ENCODE results near the gene CTXND1. TPM values are rescaled to one million over a fixed set of nuclear protein-coding genes. Genes with fewer than 3 reads are reported as not detected.

CTXND1 gene
- total RNA-seq, 4 donors from 2014 or later, result 0.03 to 0.07 TPM; not detected in 2

GRCh38 chr15:80272987-80273386, 21.0 kb upstream of the CTXND1 start:
- Histone ChIP-seq H3K4me3 (no peak overlapping the region), H3K27me3 (no peaks in the 10 kb centered on the region), H3K4me1 (no peaks in the 10 kb centered on the region), H3K27ac (no peak overlapping the region), H3K36me3 (no peaks in the 10 kb centered on the region), H3K9me3 (no peaks in the 10 kb centered on the region)
- in situ Hi-C loops (cut with MboI; ENCODE audit: low sequenced_read_pairs in 4 of 4) (no loop called here), intact Hi-C loops (cut with DNase I; ENCODE audit: low total_unique reads) (no loop called here)
- no peak for DNase-seq
- no peak for TF ChIP-seq CTCF (IDR thresholded peaks at IDR 0.05 in 4 of 5, conservative IDR thresholded peaks at IDR 0.05 in 1 of 5)
- TF ChIP-seq POLR2A (IDR thresholded peaks at IDR 0.05), result no peak
- ATAC-seq, result no peak

- Histone ChIP-seq H3K27me3 (peaks cover 0 to 5% (median 0%) of the 10 kb centered on the region in 3 donors), H3K27ac (no peak overlapping the region), H3K4me1 (no peaks in the 10 kb centered on the region), H3K36me3 (no peaks in the 10 kb centered on the region), H3K4me3 (no peak overlapping the region), H3K9me3 (no peaks in the 10 kb centered on the region)
- intact Hi-C loops (cut with DNase I; ENCODE audit: low total_unique reads), result no loop called here
- in situ Hi-C loops (cut with MboI; ENCODE audit: low sequenced_read_pairs in 4 of 4), result no loop called here
- TF ChIP-seq POLR2A (IDR thresholded peaks at IDR 0.05), result no peak
- TF ChIP-seq CTCF (IDR thresholded peaks at IDR 0.05 in 4 of 5, conservative IDR thresholded peaks at IDR 0.05 in 1 of 5), result no peak
- no peak for DNase-seq
- no peak for ATAC-seq
These were observed 18.5 kb upstream of the CTXND1 start for GRCh38 chr15:80270472-80270871.

- intact Hi-C loops (cut with DNase I; ENCODE audit: low total_unique reads) (no loop called here), in situ Hi-C loops (cut with MboI; ENCODE audit: low sequenced_read_pairs in 4 of 4) (no loop called here)
- Histone ChIP-seq H3K27me3 (peaks cover 0 to 8% (median 0%) of the 10 kb centered on the region in 3 donors), H3K4me1 (no peaks in the 10 kb centered on the region), H3K27ac (no peak overlapping the region), H3K9me3 (no peaks in the 10 kb centered on the region), H3K4me3 (no peak overlapping the region), H3K36me3 (no peaks in the 10 kb centered on the region)
- TF ChIP-seq POLR2A (IDR thresholded peaks at IDR 0.05) (no peak), CTCF (IDR thresholded peaks at IDR 0.05 in 4 of 5, conservative IDR thresholded peaks at IDR 0.05 in 1 of 5) (no peak)
- no peak for DNase-seq
- no peak for ATAC-seq
These were observed 16.1 kb upstream of the CTXND1 start for GRCh38 chr15:80268101-80268500.

GRCh38 chr15:80267658-80268057, 15.6 kb upstream of the CTXND1 start:
- peaks cover 0 to 8% (median 0%) of the 10 kb centered on the region in 3 donors for H3K27me3 ChIP-seq
- intact Hi-C loops (cut with DNase I; ENCODE audit: low total_unique reads), result no loop called here
- H3K27ac ChIP-seq, result no peak overlapping the region
- H3K4me3 ChIP-seq, result no peak overlapping the region
- TF ChIP-seq CTCF (IDR thresholded peaks at IDR 0.05 in 4 of 5, conservative IDR thresholded peaks at IDR 0.05 in 1 of 5), result no peak
- no peak for TF ChIP-seq POLR2A (IDR thresholded peaks at IDR 0.05)
- H3K9me3 ChIP-seq, result no peaks in the 10 kb centered on the region
- in situ Hi-C loops (cut with MboI; ENCODE audit: low sequenced_read_pairs in 4 of 4), result no loop called here
- no peak for ATAC-seq
- H3K4me1 ChIP-seq, result no peaks in the 10 kb centered on the region
- DNase-seq, result no peak
- no peaks in the 10 kb centered on the region for H3K36me3 ChIP-seq

GRCh38 chr15:80266745-80267144, 14.7 kb upstream of the CTXND1 start:
- H3K4me3 ChIP-seq, result no peak overlapping the region
- H3K4me1 ChIP-seq, result no peaks in the 10 kb centered on the region
- DNase-seq, result no peak
- H3K27me3 ChIP-seq, result peaks cover 0 to 8% (median 0%) of the 10 kb centered on the region in 3 donors
- no peaks in the 10 kb centered on the region for H3K9me3 ChIP-seq
- H3K36me3 ChIP-seq, result no peaks in the 10 kb centered on the region
- intact Hi-C loops (cut with DNase I; ENCODE audit: low total_unique reads), result no loop called here
- TF ChIP-seq CTCF (IDR thresholded peaks at IDR 0.05 in 4 of 5, conservative IDR thresholded peaks at IDR 0.05 in 1 of 5) (no peak), POLR2A (IDR thresholded peaks at IDR 0.05) (no peak)
- no peak for ATAC-seq
- no peak overlapping the region for H3K27ac ChIP-seq
- in situ Hi-C loops (cut with MboI; ENCODE audit: low sequenced_read_pairs in 4 of 4), result no loop called here

Data from gastrocnemius medialis (tissue), 4 donors.